Loucy (cell line): ENCODE measurements around the gene LRIG1.
A peak's percentile ranks its signal among the peaks of the same experiment; 100 is the strongest.

Experiments used
- H2AFZ ChIP-seq: fragments of 200-600 bp; sonication (generic); 2 replicates; pipeline ENCODE4 v1.6.0; 2016; ENCODE audit warnings: antibody characterized with exemption, mild to moderate bottlenecking, low read length, moderate library complexity
- H3F3A ChIP-seq: fragments of 200-600 bp; 2 replicates; pipeline ENCODE4 v1.6.0; 2016; ENCODE audit warnings: antibody characterized with exemption, low read depth, mild to moderate bottlenecking
- H3K27me3 ChIP-seq: fragments of 200-600 bp; sonication (generic); 2 replicates; pipeline ENCODE4 v1.6.1; 2014; ENCODE audit warnings: low read length, mild to moderate bottlenecking; ENCODE audit not compliant: insufficient read depth, poor library complexity, severe bottlenecking
- H3K36me3 ChIP-seq: fragments of 200-600 bp; sonication (generic); 2 replicates; pipeline ENCODE4 v1.6.1; 2016; ENCODE audit warnings: low read length; ENCODE audit not compliant: insufficient read depth
- H3K4me1 ChIP-seq: fragments of 200-600 bp; sonication (generic); 2 replicates; pipeline ENCODE4 v1.5.1; 2014; ENCODE audit warnings: low read length, mild to moderate bottlenecking; ENCODE audit not compliant: insufficient read depth, poor library complexity, severe bottlenecking
- H3K4me2 ChIP-seq: fragments of 200-600 bp; sonication (generic); 2 replicates; pipeline ENCODE4 v1.6.0; 2014; ENCODE audit warnings: antibody characterized with exemption, low read length, low read depth, mild to moderate bottlenecking; ENCODE audit not compliant: poor library complexity, severe bottlenecking
- H3K4me3 ChIP-seq: fragments of 200-600 bp; sonication (generic); 2 replicates; pipeline ENCODE4 v1.5.1; 2014; ENCODE audit warnings: low read length, mild to moderate bottlenecking, mixed read lengths; ENCODE audit not compliant: poor library complexity, severe bottlenecking
- H3K79me2 ChIP-seq: fragments of 200-600 bp; sonication (generic); 2 replicates; pipeline ENCODE4 v1.6.1; 2014; ENCODE audit warnings: low read length; ENCODE audit not compliant: insufficient read depth
- H3K9ac ChIP-seq: fragments of 200-600 bp; sonication (generic); 2 replicates; pipeline ENCODE4 v1.6.0; 2014; ENCODE audit warnings: mild to moderate bottlenecking, low read depth, low read length, moderate library complexity; ENCODE audit not compliant: poor library complexity, severe bottlenecking
- H3K9me2 ChIP-seq: fragments of 200-600 bp; sonication (generic); replicated peaks from 2 replicates; pipeline ENCODE4 v1.6.1; 2016; ENCODE audit warnings: low read depth, low read length, mixed read lengths
- H3K9me3 ChIP-seq: fragments of 200-600 bp; sonication (generic); 2 replicates; pipeline ENCODE4 v1.6.1; 2014; ENCODE audit warnings: mild to moderate bottlenecking, antibody characterized with exemption, low read length, low read depth; ENCODE audit not compliant: insufficient read depth
- H4K20me1 ChIP-seq: fragments of 200-600 bp; sonication (generic); 2 replicates; pipeline ENCODE4 v1.6.0; 2014; ENCODE audit warnings: antibody characterized with exemption, low read length, mild to moderate bottlenecking; ENCODE audit not compliant: insufficient read depth, poor library complexity, severe bottlenecking
- CTCF ChIP-seq: fragments of 200-600 bp; sonication (generic); conservative IDR thresholded peaks from 2 replicates; pipeline ENCODE4 v1.5.1; 2014; ENCODE audit warnings: mild to moderate bottlenecking, antibody characterized with exemption, low read length
- EZH2phosphoT487 ChIP-seq: fragments of 200-600 bp; IDR thresholded peaks from 2 replicates; pipeline ENCODE4 v1.6.1; 2018; ENCODE audit warnings: antibody characterized with exemption, mild to moderate bottlenecking, moderate library complexity, borderline replicate concordance

The LRIG1 gene

GRCh38 chr3:66539466-66539989, 38.7 kb upstream of the LRIG1 start:
- no peak overlapping the region for H3K4me2 ChIP-seq
- H3K4me1 ChIP-seq, result no peaks in the 10 kb centered on the region
- H4K20me1 ChIP-seq, result no peaks in the 10 kb centered on the region
- no peak for TF ChIP-seq CTCF
- TF ChIP-seq EZH2phosphoT487, result no peak
- no peaks in the 10 kb centered on the region for H3F3A ChIP-seq
- H3K9me3 ChIP-seq, result no peaks in the 10 kb centered on the region
- H3K4me3 ChIP-seq, result no peak overlapping the region
- H3K9ac ChIP-seq, result no peak overlapping the region
- H3K27me3 ChIP-seq, result no peaks in the 10 kb centered on the region
- H3K79me2 ChIP-seq, result no peaks in the 10 kb centered on the region
- no peaks in the 10 kb centered on the region for H3K36me3 ChIP-seq
- H2AFZ ChIP-seq, result no peak overlapping the region
- H3K9me2 ChIP-seq, result no peaks in the 10 kb centered on the region

GRCh38 chr3:66538390-66538789, 37.6 kb upstream of the LRIG1 start:
- Histone ChIP-seq H3F3A (no peaks in the 10 kb centered on the region), H4K20me1 (no peaks in the 10 kb centered on the region), H3K9me2 (no peaks in the 10 kb centered on the region), H2AFZ (0 out of 2 replicates have a peak overlapping the region, but pooled peaks have one; percentile 37), H3K4me1 (no peaks in the 10 kb centered on the region), H3K4me3 (no peak overlapping the region), H3K4me2 (no peak overlapping the region), H3K9ac (no peak overlapping the region), H3K27me3 (no peaks in the 10 kb centered on the region), H3K36me3 (no peaks in the 10 kb centered on the region), H3K79me2 (no peaks in the 10 kb centered on the region), H3K9me3 (no peaks in the 10 kb centered on the region)
- TF ChIP-seq CTCF (no peak), EZH2phosphoT487 (no peak)

GRCh38 chr3:66537735-66538134, 36.9 kb upstream of the LRIG1 start:
- Histone ChIP-seq H3F3A (no peaks in the 10 kb centered on the region), H3K9me3 (no peaks in the 10 kb centered on the region), H3K4me2 (no peak overlapping the region), H3K4me3 (no peak overlapping the region), H3K9ac (no peak overlapping the region), H3K27me3 (no peaks in the 10 kb centered on the region), H3K4me1 (no peaks in the 10 kb centered on the region), H2AFZ (no peak overlapping the region), H3K36me3 (no peaks in the 10 kb centered on the region), H3K9me2 (no peaks in the 10 kb centered on the region), H3K79me2 (no peaks in the 10 kb centered on the region), H4K20me1 (no peaks in the 10 kb centered on the region)
- no peak for TF ChIP-seq EZH2phosphoT487
- TF ChIP-seq CTCF, result no peak
